HCT116 (cell line): ENCODE data around the gene SPP2.

ENCODE experiments used
- EGR1 ChIP-seq: IDR thresholded peaks from 2 replicates; pipeline ENCODE4 v1.6.1; 2012; ENCODE audit warnings: low read depth
- EZH2phosphoT487 ChIP-seq: fragments of 200-600 bp; IDR thresholded peaks from 2 replicates; pipeline ENCODE4 v1.6.1; 2018; ENCODE audit warnings: antibody characterized with exemption, borderline replicate concordance
- FOSL1 ChIP-seq: IDR thresholded peaks from 2 replicates; pipeline ENCODE4 v1.6.1; 2012; ENCODE audit warnings: low read depth
- JUND ChIP-seq: IDR thresholded peaks from 2 replicates; pipeline ENCODE4 v1.6.1; 2012
- POLR2A ChIP-seq: IDR thresholded peaks from 2 replicates; pipeline ENCODE4 v1.7.0; 2011; ENCODE audit warnings: borderline replicate concordance; ENCODE audit not compliant: insufficient read depth, insufficient read length; ENCODE audit errors: extremely low read depth
- POLR2AphosphoS5 ChIP-seq: IDR thresholded peaks from 2 replicates; pipeline ENCODE4 v1.6.1; 2011; ENCODE audit warnings: mild to moderate bottlenecking, low read depth, low read length, moderate library complexity
- SIN3A ChIP-seq: IDR thresholded peaks from 2 replicates; pipeline ENCODE4 v1.6.1; 2012; ENCODE audit warnings: low read depth
- TCF7L2 ChIP-seq: IDR thresholded peaks from 2 replicates; pipeline ENCODE4 v1.7.0; 2011; ENCODE audit warnings: borderline replicate concordance, inconsistent platforms; ENCODE audit not compliant: insufficient read depth, insufficient read length; ENCODE audit errors: extremely low read depth
- TF ChIP-seq, protein P1 (sequence below): IDR thresholded peaks from 2 replicates; pipeline ENCODE4 v1.6.1; 2012
- TF ChIP-seq, protein P2 (sequence below), 3 experiments: fragments of 200-600 bp in 1 of 3; sonication (generic) in 1 of 3; IDR thresholded peaks in 2 of 3; conservative IDR thresholded peaks in 1 of 3; 2 replicates each; pipeline ENCODE4 v1.5.1; 2012 to 2017; ENCODE audit warnings: low read depth in 2 of 3, low read length in 2 of 3, antibody characterized with exemption in 1 of 3, borderline replicate concordance in 1 of 3, control low read depth in 1 of 3, mild to moderate bottlenecking in 1 of 3, mixed read lengths in 1 of 3, mixed run types in 1 of 3, moderate library complexity in 1 of 3; ENCODE audit not compliant: insufficient read depth in 1 of 3
- TF ChIP-seq, protein P3 (sequence below): IDR thresholded peaks from 2 replicates; pipeline ENCODE4 v1.6.1; 2012
- TF ChIP-seq, protein P4 (sequence below): IDR thresholded peaks from 2 replicates; pipeline ENCODE4 v1.6.1; 2012; ENCODE audit warnings: low read depth

- TF ChIP-seq FOSL1 (no peak), POLR2A (no peak), SIN3A (no peak), EGR1 (no peak), POLR2AphosphoS5 (no peak), EZH2phosphoT487 (no peak), TCF7L2 (no peak), JUND (no peak)
- TF ChIP-seq, protein P1, sequence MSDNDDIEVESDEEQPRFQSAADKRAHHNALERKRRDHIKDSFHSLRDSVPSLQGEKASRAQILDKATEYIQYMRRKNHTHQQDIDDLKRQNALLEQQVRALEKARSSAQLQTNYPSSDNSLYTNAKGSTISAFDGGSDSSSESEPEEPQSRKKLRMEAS, result no peak
- TF ChIP-seq, protein P2, sequence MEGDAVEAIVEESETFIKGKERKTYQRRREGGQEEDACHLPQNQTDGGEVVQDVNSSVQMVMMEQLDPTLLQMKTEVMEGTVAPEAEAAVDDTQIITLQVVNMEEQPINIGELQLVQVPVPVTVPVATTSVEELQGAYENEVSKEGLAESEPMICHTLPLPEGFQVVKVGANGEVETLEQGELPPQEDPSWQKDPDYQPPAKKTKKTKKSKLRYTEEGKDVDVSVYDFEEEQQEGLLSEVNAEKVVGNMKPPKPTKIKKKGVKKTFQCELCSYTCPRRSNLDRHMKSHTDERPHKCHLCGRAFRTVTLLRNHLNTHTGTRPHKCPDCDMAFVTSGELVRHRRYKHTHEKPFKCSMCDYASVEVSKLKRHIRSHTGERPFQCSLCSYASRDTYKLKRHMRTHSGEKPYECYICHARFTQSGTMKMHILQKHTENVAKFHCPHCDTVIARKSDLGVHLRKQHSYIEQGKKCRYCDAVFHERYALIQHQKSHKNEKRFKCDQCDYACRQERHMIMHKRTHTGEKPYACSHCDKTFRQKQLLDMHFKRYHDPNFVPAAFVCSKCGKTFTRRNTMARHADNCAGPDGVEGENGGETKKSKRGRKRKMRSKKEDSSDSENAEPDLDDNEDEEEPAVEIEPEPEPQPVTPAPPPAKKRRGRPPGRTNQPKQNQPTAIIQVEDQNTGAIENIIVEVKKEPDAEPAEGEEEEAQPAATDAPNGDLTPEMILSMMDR (IDR thresholded peaks at IDR 0.05 in 2 of 3, conservative IDR thresholded peaks at IDR 0.05 in 1 of 3; ENCODE audit: borderline replicate concordance in 1 of 3, insufficient read depth in 1 of 3, low read depth in 2 of 3, low read length in 2 of 3), result no peak
- TF ChIP-seq, protein P3, sequence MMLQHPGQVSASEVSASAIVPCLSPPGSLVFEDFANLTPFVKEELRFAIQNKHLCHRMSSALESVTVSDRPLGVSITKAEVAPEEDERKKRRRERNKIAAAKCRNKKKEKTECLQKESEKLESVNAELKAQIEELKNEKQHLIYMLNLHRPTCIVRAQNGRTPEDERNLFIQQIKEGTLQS, result no peak
- TF ChIP-seq, protein P4, sequence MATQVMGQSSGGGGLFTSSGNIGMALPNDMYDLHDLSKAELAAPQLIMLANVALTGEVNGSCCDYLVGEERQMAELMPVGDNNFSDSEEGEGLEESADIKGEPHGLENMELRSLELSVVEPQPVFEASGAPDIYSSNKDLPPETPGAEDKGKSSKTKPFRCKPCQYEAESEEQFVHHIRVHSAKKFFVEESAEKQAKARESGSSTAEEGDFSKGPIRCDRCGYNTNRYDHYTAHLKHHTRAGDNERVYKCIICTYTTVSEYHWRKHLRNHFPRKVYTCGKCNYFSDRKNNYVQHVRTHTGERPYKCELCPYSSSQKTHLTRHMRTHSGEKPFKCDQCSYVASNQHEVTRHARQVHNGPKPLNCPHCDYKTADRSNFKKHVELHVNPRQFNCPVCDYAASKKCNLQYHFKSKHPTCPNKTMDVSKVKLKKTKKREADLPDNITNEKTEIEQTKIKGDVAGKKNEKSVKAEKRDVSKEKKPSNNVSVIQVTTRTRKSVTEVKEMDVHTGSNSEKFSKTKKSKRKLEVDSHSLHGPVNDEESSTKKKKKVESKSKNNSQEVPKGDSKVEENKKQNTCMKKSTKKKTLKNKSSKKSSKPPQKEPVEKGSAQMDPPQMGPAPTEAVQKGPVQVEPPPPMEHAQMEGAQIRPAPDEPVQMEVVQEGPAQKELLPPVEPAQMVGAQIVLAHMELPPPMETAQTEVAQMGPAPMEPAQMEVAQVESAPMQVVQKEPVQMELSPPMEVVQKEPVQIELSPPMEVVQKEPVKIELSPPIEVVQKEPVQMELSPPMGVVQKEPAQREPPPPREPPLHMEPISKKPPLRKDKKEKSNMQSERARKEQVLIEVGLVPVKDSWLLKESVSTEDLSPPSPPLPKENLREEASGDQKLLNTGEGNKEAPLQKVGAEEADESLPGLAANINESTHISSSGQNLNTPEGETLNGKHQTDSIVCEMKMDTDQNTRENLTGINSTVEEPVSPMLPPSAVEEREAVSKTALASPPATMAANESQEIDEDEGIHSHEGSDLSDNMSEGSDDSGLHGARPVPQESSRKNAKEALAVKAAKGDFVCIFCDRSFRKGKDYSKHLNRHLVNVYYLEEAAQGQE, result no peak
Observed at GRCh38 chr2:234002281-234002680, 48.2 kb upstream of the SPP2 start.
